H9 (cell line): Measurements from ENCODE around the gene RBM22. TPM values are rescaled to one million over a fixed set of nuclear protein-coding genes. Genes with fewer than 3 reads are reported as not detected.

ENCODE experiments used
- DNase-seq: peaks from one replicate; pipeline ENCODE4 v3.0.0-alpha.2; 2017
- H2AFZ ChIP-seq: one replicate; pipeline ENCODE4 v1.6.1; 2013; ENCODE audit warnings: mild to moderate bottlenecking, low read length, control low read depth, moderate library complexity
- H2AK5ac ChIP-seq: 2 replicates; pipeline ENCODE4 v1.6.1; 2013; ENCODE audit warnings: low read length, control low read depth, mixed read lengths; ENCODE audit not compliant: insufficient read length
- H2BK120ac ChIP-seq: one replicate; pipeline ENCODE4 v1.6.1; 2013; ENCODE audit warnings: low read depth, mild to moderate bottlenecking, low read length, control low read depth, inconsistent platforms; ENCODE audit not compliant: poor library complexity, severe bottlenecking
- H2BK12ac ChIP-seq: 2 replicates; pipeline ENCODE4 v1.6.1; 2013; ENCODE audit warnings: low read length, control low read depth, mixed read lengths, low read depth; ENCODE audit not compliant: insufficient read length
- H2BK15ac ChIP-seq: 2 replicates; pipeline ENCODE4 v1.6.1; 2013; ENCODE audit warnings: low read depth, low read length, control low read depth
- H2BK20ac ChIP-seq: one replicate; pipeline ENCODE4 v1.6.1; 2013; ENCODE audit warnings: low read depth, mild to moderate bottlenecking, low read length, control low read depth, inconsistent platforms; ENCODE audit not compliant: poor library complexity, severe bottlenecking
- H2BK5ac ChIP-seq: 2 replicates; pipeline ENCODE4 v1.6.1; 2013; ENCODE audit warnings: low read length, control low read depth, mixed read lengths; ENCODE audit not compliant: insufficient read length
- H3K14ac ChIP-seq: 2 replicates; pipeline ENCODE4 v1.6.1; 2013; ENCODE audit warnings: low read length, control low read depth; ENCODE audit not compliant: insufficient read depth
- H3K18ac ChIP-seq: 2 replicates; pipeline ENCODE4 v1.6.1; 2013; ENCODE audit warnings: low read depth, mild to moderate bottlenecking, mixed read lengths, low read length, control low read depth; ENCODE audit not compliant: insufficient read length
- H3K23ac ChIP-seq: 2 replicates; pipeline ENCODE4 v1.6.1; 2013; ENCODE audit warnings: low read length, control low read depth, mixed read lengths, low read depth; ENCODE audit not compliant: insufficient read length
- H3K23me2 ChIP-seq: 2 replicates; pipeline ENCODE4 v1.6.1; 2013; ENCODE audit warnings: low read depth, mild to moderate bottlenecking, mixed read lengths, low read length, control low read depth; ENCODE audit not compliant: insufficient read length, poor library complexity, severe bottlenecking
- H3K27ac ChIP-seq: 2 replicates; pipeline ENCODE4 v1.5.1; 2013; ENCODE audit warnings: low read length, control low read depth, mixed read lengths, low read depth; ENCODE audit not compliant: insufficient read length
- H3K27me3 ChIP-seq: 2 replicates; pipeline ENCODE4 v1.6.1; 2013; ENCODE audit warnings: low read length, control low read depth, inconsistent platforms; ENCODE audit not compliant: insufficient read depth
- H3K4ac ChIP-seq: 2 replicates; pipeline ENCODE4 v1.6.1; 2013; ENCODE audit warnings: low read depth, mild to moderate bottlenecking, control low read depth, inconsistent platforms, low read length, moderate library complexity
- H3K4me1 ChIP-seq: 2 replicates; pipeline ENCODE4 v1.6.1; 2013; ENCODE audit warnings: low read length, control low read depth, inconsistent platforms; ENCODE audit not compliant: insufficient read depth
- H3K4me2 ChIP-seq: 2 replicates; pipeline ENCODE4 v1.6.1; 2013; ENCODE audit warnings: low read length, control low read depth, mixed read lengths; ENCODE audit not compliant: insufficient read length, insufficient read depth
- H3K56ac ChIP-seq: 2 replicates; pipeline ENCODE4 v1.6.1; 2013; ENCODE audit warnings: low read depth, mild to moderate bottlenecking, mixed read lengths, low read length, control low read depth; ENCODE audit not compliant: insufficient read length
- H3K79me1 ChIP-seq: 2 replicates; pipeline ENCODE4 v1.6.1; 2013; ENCODE audit warnings: low read depth, mild to moderate bottlenecking, moderate library complexity, low read length, control low read depth, inconsistent platforms; ENCODE audit not compliant: insufficient read depth, poor library complexity, severe bottlenecking
- H3K79me2 ChIP-seq: 2 replicates; pipeline ENCODE4 v1.6.1; 2013; ENCODE audit warnings: low read length, control low read depth, inconsistent platforms; ENCODE audit not compliant: insufficient read depth
- H3K9ac ChIP-seq: 2 replicates; pipeline ENCODE4 v1.6.1; 2013; ENCODE audit warnings: low read length, control low read depth, mixed read lengths; ENCODE audit not compliant: insufficient read length; ENCODE audit errors: extremely low read depth
- H3K9me3 ChIP-seq: one replicate; pipeline ENCODE4 v1.6.1; 2013; ENCODE audit warnings: low read depth, low read length, inconsistent platforms; ENCODE audit not compliant: control insufficient read depth
- H3T11ph ChIP-seq: one replicate; pipeline ENCODE4 v1.6.1; 2013; ENCODE audit warnings: mild to moderate bottlenecking, low read length, control low read depth, inconsistent platforms
- H4K20me1 ChIP-seq: one replicate; pipeline ENCODE4 v1.6.1; 2013; ENCODE audit not compliant: control insufficient read depth, insufficient read length, insufficient read depth
- H4K5ac ChIP-seq: 2 replicates; pipeline ENCODE4 v1.6.1; 2013; ENCODE audit warnings: low read depth, mild to moderate bottlenecking, mixed read lengths, low read length, control low read depth; ENCODE audit not compliant: insufficient read length
- H4K8ac ChIP-seq: replicated peaks from 2 replicates; pipeline ENCODE4 v1.6.1; 2013; ENCODE audit warnings: low read length, control low read depth, mixed read lengths, low read depth; ENCODE audit not compliant: insufficient read length
- H4K91ac ChIP-seq: 2 replicates; pipeline ENCODE4 v1.6.1; 2013; ENCODE audit warnings: low read depth, mild to moderate bottlenecking, moderate library complexity, mixed read lengths, low read length, control low read depth; ENCODE audit not compliant: insufficient read length
- H3K27ac Mint-ChIP-seq, 3 experiments: 2 replicates in 2 of 3; 3 replicates in 1 of 3; pipeline ENCODE4 v1.8.0; 2020 to 2021; ENCODE audit warnings: mixed read lengths in 3 of 3, mild to moderate bottlenecking in 1 of 3, moderate library complexity in 1 of 3
- H3K27me3 Mint-ChIP-seq: 2 replicates; pipeline ENCODE4 v1.8.0; 2021; ENCODE audit warnings: low read depth, mild to moderate bottlenecking, moderate library complexity, mixed read lengths
- H3K36me3 Mint-ChIP-seq, 3 experiments: 2 replicates in 2 of 3; 3 replicates in 1 of 3; pipeline ENCODE4 v1.8.0; 2020 to 2021; ENCODE audit warnings: low read depth in 3 of 3, mixed read lengths in 3 of 3; ENCODE audit not compliant: insufficient read depth in 1 of 3
- H3K4me1 Mint-ChIP-seq, 2 experiments: 2 replicates each; pipeline ENCODE4 v1.8.0; 2020; ENCODE audit warnings: mixed read lengths in 2 of 2
- H3K4me3 Mint-ChIP-seq, 2 experiments: 2 replicates in 1 of 2; 3 replicates in 1 of 2; pipeline ENCODE4 v1.8.0; 2020 to 2021; ENCODE audit warnings: mild to moderate bottlenecking in 2 of 2, mixed read lengths in 2 of 2, moderate library complexity in 1 of 2
- H3K9me3 Mint-ChIP-seq, 2 experiments: 2 replicates in 1 of 2; 3 replicates in 1 of 2; pipeline ENCODE4 v1.8.0; 2020; ENCODE audit warnings: mild to moderate bottlenecking in 2 of 2, mixed read lengths in 2 of 2, moderate library complexity in 1 of 2
- WGBS: extraction: QIAGEN DNeasy Blood & Tissue Kit; methylation state at CpG from one replicate; pipeline ENCODE4 v1.1.7; 2013; ENCODE audit warnings: missing lambda C conversion rate, low lambda C conversion rate, mixed read lengths; ENCODE audit not compliant: insufficient read length; ENCODE audit errors: extremely low coverage; 5-methylcytosine and 5-hydroxymethylcytosine counted together
- total RNA-seq: library from RNA; stranded (reverse); gene quantifications from 2 replicates; pipeline ENCODE4 v1.2.1, GENCODE V29; 2021
- TF ChIP-seq, protein P1 (sequence below): fragments of 200-600 bp; sonication (generic); conservative IDR thresholded peaks from 3 replicates; pipeline ENCODE4 v1.8.0; 2021; ENCODE audit warnings: antibody characterized with exemption, mild to moderate bottlenecking

The RBM22 gene
- total RNA-seq, 1 experiment from 2014 or later, result 47.0 TPM

DNA sequence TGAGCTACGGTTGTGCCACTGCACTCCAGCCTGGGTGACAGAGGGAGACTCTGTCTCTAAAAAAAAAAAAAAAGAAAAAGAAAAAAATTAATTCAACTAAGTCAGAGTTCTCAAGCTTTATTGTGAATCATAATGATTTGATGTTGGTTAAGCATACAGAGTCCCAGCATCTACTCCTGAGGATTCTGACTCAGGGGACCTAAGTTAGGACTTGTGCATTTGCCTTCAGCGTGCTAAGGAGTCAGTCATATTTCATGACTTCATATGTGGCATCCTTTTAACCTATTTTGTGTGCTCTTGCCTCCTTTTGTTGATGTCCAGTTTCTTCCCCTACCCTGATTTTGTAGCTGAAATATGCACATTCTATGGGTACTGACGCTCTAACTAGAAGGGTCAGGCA lies 36.9 kb downstream of the RBM22 start:
- H3K4me1 Mint-ChIP-seq, result peaks cover 17 to 26% of the 10 kb centered on the region in 2 experiments
- H3K14ac ChIP-seq, result no peak overlapping the region
- no peak overlapping the region for H2AFZ ChIP-seq
- WGBS, result no CpG with 5 or more reads among the region's 3 CpGs
- no peak overlapping the region for H3K27ac Mint-ChIP-seq
- H3K79me1 ChIP-seq, result no peaks in the 10 kb centered on the region
- no peak overlapping the region for H2BK12ac ChIP-seq
- no peaks in the 10 kb centered on the region for H4K20me1 ChIP-seq
- no peak overlapping the region for H2BK5ac ChIP-seq
- no peaks in the 10 kb centered on the region for H3K9me3 ChIP-seq
- no peak overlapping the region for H3T11ph ChIP-seq
- H3K27ac ChIP-seq, result no peak overlapping the region
- no peak overlapping the region for H3K4ac ChIP-seq
- no peaks in the 10 kb centered on the region for H3K4me1 ChIP-seq
- H3K9me3 Mint-ChIP-seq, result no peaks in the 10 kb centered on the region
- no peak overlapping the region for H3K23ac ChIP-seq
- no peak overlapping the region for H3K4me2 ChIP-seq
- H2BK120ac ChIP-seq, result no peak overlapping the region
- H3K56ac ChIP-seq, result no peak overlapping the region
- no peak overlapping the region for H3K4me3 Mint-ChIP-seq
- no peak overlapping the region for H4K8ac ChIP-seq
- no peaks in the 10 kb centered on the region for H3K27me3 ChIP-seq
- no peaks in the 10 kb centered on the region for H3K36me3 Mint-ChIP-seq
- H3K23me2 ChIP-seq, result no peaks in the 10 kb centered on the region
- H3K18ac ChIP-seq, result no peak overlapping the region
- H3K9ac ChIP-seq, result no peak overlapping the region
- TF ChIP-seq, protein P1, sequence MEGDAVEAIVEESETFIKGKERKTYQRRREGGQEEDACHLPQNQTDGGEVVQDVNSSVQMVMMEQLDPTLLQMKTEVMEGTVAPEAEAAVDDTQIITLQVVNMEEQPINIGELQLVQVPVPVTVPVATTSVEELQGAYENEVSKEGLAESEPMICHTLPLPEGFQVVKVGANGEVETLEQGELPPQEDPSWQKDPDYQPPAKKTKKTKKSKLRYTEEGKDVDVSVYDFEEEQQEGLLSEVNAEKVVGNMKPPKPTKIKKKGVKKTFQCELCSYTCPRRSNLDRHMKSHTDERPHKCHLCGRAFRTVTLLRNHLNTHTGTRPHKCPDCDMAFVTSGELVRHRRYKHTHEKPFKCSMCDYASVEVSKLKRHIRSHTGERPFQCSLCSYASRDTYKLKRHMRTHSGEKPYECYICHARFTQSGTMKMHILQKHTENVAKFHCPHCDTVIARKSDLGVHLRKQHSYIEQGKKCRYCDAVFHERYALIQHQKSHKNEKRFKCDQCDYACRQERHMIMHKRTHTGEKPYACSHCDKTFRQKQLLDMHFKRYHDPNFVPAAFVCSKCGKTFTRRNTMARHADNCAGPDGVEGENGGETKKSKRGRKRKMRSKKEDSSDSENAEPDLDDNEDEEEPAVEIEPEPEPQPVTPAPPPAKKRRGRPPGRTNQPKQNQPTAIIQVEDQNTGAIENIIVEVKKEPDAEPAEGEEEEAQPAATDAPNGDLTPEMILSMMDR, result no peak
- no peaks in the 10 kb centered on the region for H3K79me2 ChIP-seq
- no peak overlapping the region for H4K91ac ChIP-seq
- H2BK15ac ChIP-seq, result no peak overlapping the region
- peaks cover 9% of the 10 kb centered on the region for H3K27me3 Mint-ChIP-seq
- no peak overlapping the region for H4K5ac ChIP-seq
- no peak overlapping the region for H2AK5ac ChIP-seq
- no peak for DNase-seq
- H2BK20ac ChIP-seq, result no peak overlapping the region
